PC-9 (cell line): Measurements from ENCODE around the gene DGLUCY. TPM values are rescaled to one million over a fixed set of nuclear protein-coding genes. Genes with fewer than 3 reads are reported as not detected.

ENCODE experiments used
- BruUV-seq: library from RNA; stranded (reverse); fragments of 400-500 nt; replicated peaks from 2 replicates; lab custom pipeline; 2021; lab: Mats Ljungman, UMichigan
- CTCF ChIA-PET: fragments of 300-600 bp; sonication (Branson Sonifier 250); formaldehyde crosslinking; loops from one replicate; lab custom pipeline; 2022; ENCODE audit warnings: antibody characterized with exemption; lab: Charles Lee
- POLR2A ChIA-PET: fragments of 300-600 bp; sonication (Branson Sonifier 250); formaldehyde crosslinking; loops from one replicate; lab custom pipeline; 2022; ENCODE audit warnings: antibody characterized with exemption; ENCODE audit not compliant: unreplicated experiment; lab: Charles Lee
- DNase-seq, 2 experiments: peaks; one replicate each; pipeline versions ENCODE4 v3.0.0 to v3.0.0-alpha.2; 2015 to 2022; ENCODE audit warnings: mixed read lengths in 1 of 2
- H2AFZ ChIP-seq: fragments of 200-600 bp; sonication (generic); 2 replicates; pipeline ENCODE4 v1.8.1; 2017; ENCODE audit warnings: antibody characterized with exemption
- H3F3A ChIP-seq: fragments of 200-600 bp; sonication (generic); 2 replicates; pipeline ENCODE4 v1.8.1; 2017; ENCODE audit warnings: antibody characterized with exemption, mild to moderate bottlenecking, low read depth; ENCODE audit not compliant: insufficient read depth
- H3K27ac ChIP-seq: fragments of 200-600 bp; sonication (generic); 2 replicates; pipeline ENCODE4 v1.6.1; 2016; ENCODE audit warnings: mixed run types
- H3K27me3 ChIP-seq: fragments of 200-600 bp; sonication (generic); 2 replicates; pipeline ENCODE4 v1.6.1; 2016; ENCODE audit warnings: low read depth, mixed run types; ENCODE audit not compliant: insufficient read depth
- H3K36me3 ChIP-seq: fragments of 200-600 bp; sonication (generic); 2 replicates; pipeline ENCODE4 v1.6.1; 2016; ENCODE audit warnings: low read depth, mixed run types
- H3K4me1 ChIP-seq: fragments of 200-600 bp; sonication (generic); replicated peaks from 2 replicates; pipeline ENCODE4 v1.6.1; 2016; ENCODE audit warnings: mixed run types; ENCODE audit not compliant: insufficient read depth
- H3K4me2 ChIP-seq: fragments of 200-600 bp; sonication (generic); 2 replicates; pipeline ENCODE4 v1.6.1; 2017; ENCODE audit warnings: mixed run types
- H3K4me3 ChIP-seq: fragments of 200-600 bp; sonication (generic); 2 replicates; pipeline ENCODE4 v1.6.1; 2016; ENCODE audit warnings: mixed run types
- H3K79me2 ChIP-seq: fragments of 200-600 bp; sonication (generic); 2 replicates; pipeline ENCODE4 v1.6.1; 2017; ENCODE audit warnings: low read depth, mixed run types
- H3K9me2 ChIP-seq: fragments of 200-600 bp; sonication (generic); 2 replicates; pipeline ENCODE4 v1.8.1; 2017; ENCODE audit warnings: mild to moderate bottlenecking; ENCODE audit not compliant: insufficient read depth
- H3K9me3 ChIP-seq: fragments of 200-600 bp; sonication (generic); 2 replicates; pipeline ENCODE4 v1.8.1; 2016; ENCODE audit warnings: low read depth; ENCODE audit not compliant: insufficient read depth
- H4K20me1 ChIP-seq: fragments of 200-600 bp; sonication (generic); 2 replicates; pipeline ENCODE4 v1.8.1; 2017; ENCODE audit not compliant: insufficient read depth
- CTCF ChIP-seq: fragments of 200-600 bp; sonication (generic); conservative IDR thresholded peaks from 2 replicates; pipeline ENCODE4 v1.6.1; 2017; ENCODE audit warnings: mixed run types, antibody characterized with exemption, mild to moderate bottlenecking, moderate library complexity
- EZH2 ChIP-seq: fragments of 200-600 bp; sonication (generic); IDR thresholded peaks from 2 replicates; pipeline ENCODE4 v1.8.0; 2017; ENCODE audit warnings: antibody characterized with exemption, low read depth
- intact Hi-C: fragments of 100-400 bp; cut with micrococcal nuclease; formaldehyde crosslinking; loops from one replicate; pipeline ENCODE4 v1.10.0; 2022; ENCODE audit not compliant: unreplicated experiment
- total RNA-seq: library from RNA; stranded (reverse); gene quantifications from 2 replicates; pipeline ENCODE4 v1.2.3, GENCODE V29; 2021

Gene DGLUCY
- total RNA-seq, 1 experiment from 2014 or later: 15.9 TPM

DNA sequence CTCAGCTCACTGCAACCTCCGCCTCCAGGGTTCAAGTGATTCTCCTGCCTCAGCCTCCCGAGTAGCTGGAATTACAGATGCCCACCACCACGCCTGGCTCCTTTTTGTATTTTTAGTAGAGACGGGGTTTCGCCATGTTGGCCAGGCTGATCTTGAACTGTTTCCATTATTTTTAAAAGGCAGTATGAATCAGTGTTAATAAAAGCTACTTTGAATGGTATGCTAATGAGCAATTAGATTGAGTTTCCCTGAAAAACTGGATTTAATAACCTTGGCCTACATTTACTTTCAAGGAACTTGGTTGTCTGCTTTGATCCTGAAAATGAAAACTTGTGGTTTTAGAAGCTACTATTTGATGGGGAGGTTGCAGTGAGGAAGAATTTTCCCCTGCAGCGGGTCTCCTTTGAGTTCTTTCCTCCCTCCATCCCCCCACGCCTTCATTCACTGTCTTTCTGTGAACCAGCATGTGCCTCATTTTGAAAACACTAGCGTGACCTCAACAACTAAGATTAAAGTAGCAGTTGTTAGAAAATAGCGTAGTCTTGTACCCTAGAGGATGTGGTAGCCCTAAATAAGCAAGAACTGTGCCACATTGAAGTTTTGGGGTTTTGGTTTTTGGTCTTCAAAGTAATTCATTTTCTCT lies 35.7 kb upstream of the DGLUCY start:
- Histone ChIP-seq H3K4me2 (no peak overlapping the region), H2AFZ (no peak overlapping the region), H3F3A (no peaks in the 10 kb centered on the region), H3K27me3 (no peaks in the 10 kb centered on the region), H3K4me3 (no peak overlapping the region), H3K9me3 (no peaks in the 10 kb centered on the region), H4K20me1 (no peaks in the 10 kb centered on the region), H3K27ac (no peak overlapping the region), H3K9me2 (no peaks in the 10 kb centered on the region), H3K36me3 (no peaks in the 10 kb centered on the region), H3K79me2 (no peaks in the 10 kb centered on the region), H3K4me1 (no peaks in the 10 kb centered on the region)
- ChIA-PET CTCF (no interaction called here), POLR2A (no interaction called here)
- DNase-seq: no peak
- TF ChIP-seq EZH2 (no peak), CTCF (no peak)
- no TSS peak for BruUV-seq
- intact Hi-C loops: no loop called here

DNA sequence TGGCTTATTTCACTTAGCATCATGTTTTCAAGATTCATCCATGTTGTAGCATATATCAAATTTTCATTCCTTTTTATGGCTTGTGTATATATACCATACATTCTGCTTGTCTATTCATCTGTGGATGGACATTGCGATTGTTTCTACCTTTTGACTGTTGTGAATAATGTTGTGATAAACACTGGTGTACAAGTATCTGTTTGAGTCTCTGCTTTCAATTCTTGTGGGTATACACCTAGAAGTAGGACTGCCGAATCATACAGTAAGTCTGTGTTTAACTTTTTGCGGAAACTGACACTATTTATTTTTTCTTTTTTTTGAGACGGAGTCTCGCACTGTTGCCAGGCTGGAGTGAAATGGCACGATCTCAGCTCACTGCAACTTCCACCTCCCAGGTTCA lies 33.8 kb upstream of the DGLUCY start:
- Histone ChIP-seq H3K27ac (no peak overlapping the region), H3F3A (no peaks in the 10 kb centered on the region), H3K4me3 (no peak overlapping the region), H3K4me1 (no peaks in the 10 kb centered on the region), H4K20me1 (no peaks in the 10 kb centered on the region), H3K4me2 (no peak overlapping the region), H3K9me2 (no peaks in the 10 kb centered on the region), H3K79me2 (no peaks in the 10 kb centered on the region), H2AFZ (no peak overlapping the region), H3K36me3 (no peaks in the 10 kb centered on the region), H3K9me3 (no peaks in the 10 kb centered on the region), H3K27me3 (no peaks in the 10 kb centered on the region)
- BruUV-seq: no TSS peak
- intact Hi-C loops: no loop called here
- ChIA-PET POLR2A (no interaction called here), CTCF (no interaction called here)
- DNase-seq: no peak
- TF ChIP-seq EZH2 (no peak), CTCF (no peak)

DNA sequence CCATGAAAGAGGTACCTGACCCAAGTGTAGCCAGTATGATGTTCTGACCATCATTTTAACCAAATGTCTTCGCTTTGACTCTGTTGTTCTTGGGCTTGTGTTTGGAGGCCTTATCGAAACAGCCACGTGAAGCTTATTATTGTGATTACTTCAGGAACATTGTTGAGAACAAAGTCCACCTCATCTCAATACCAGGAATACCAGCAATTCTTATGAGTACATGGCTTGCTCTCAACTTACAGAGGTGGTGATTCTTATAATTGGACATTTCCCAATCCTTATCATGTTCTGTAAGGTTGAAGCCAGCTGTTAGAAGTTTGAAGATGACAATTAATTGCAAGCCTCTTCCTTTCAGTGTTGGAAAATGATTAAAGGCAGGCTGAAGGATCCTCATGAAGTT lies 31.6 kb upstream of the DGLUCY start:
- TF ChIP-seq CTCF: no peak
- no peak for TF ChIP-seq EZH2
- no peaks in the 10 kb centered on the region for H3K4me1 ChIP-seq
- no peak overlapping the region for H2AFZ ChIP-seq
- intact Hi-C loops: no loop called here
- H3K4me2 ChIP-seq: no peak overlapping the region
- no peak overlapping the region for H3K4me3 ChIP-seq
- no TSS peak for BruUV-seq
- CTCF ChIA-PET: no interaction called here
- H3K27ac ChIP-seq: no peak overlapping the region
- H3K9me2 ChIP-seq: no peaks in the 10 kb centered on the region
- no peaks in the 10 kb centered on the region for H3F3A ChIP-seq
- H3K9me3 ChIP-seq: no peaks in the 10 kb centered on the region
- H4K20me1 ChIP-seq: no peaks in the 10 kb centered on the region
- no peaks in the 10 kb centered on the region for H3K36me3 ChIP-seq
- H3K27me3 ChIP-seq: no peaks in the 10 kb centered on the region
- DNase-seq: no peak
- POLR2A ChIA-PET: interaction anchor here (0.5 kb wide), 1 partner anchor 48 kb away, joined by 13 read pairs; no protein-coding TSS in a partner anchor
- H3K79me2 ChIP-seq: no peaks in the 10 kb centered on the region
